H1 (cell line): ENCODE data around the gene SDR39U1. TPM values are rescaled to one million over a fixed set of nuclear protein-coding genes. Genes with fewer than 3 reads are reported as not detected.
A peak's percentile ranks its signal among the peaks of the same experiment; 100 is the strongest.

ENCODE experiments used
- CTCF ChIA-PET: fragments of 300-600 bp; sonication (Branson Sonifier 250); formaldehyde crosslinking; loops from one replicate; lab custom pipeline; 2021; ENCODE audit not compliant: partially characterized antibody; lab: Charles Lee
- POLR2A ChIA-PET: fragments of 300-600 bp; sonication (Branson Sonifier 250); formaldehyde crosslinking; loops from one replicate; lab custom pipeline; 2021; ENCODE audit warnings: inconsistent platforms; ENCODE audit not compliant: partially characterized antibody; lab: Charles Lee
- DNase-seq, 2 experiments: peaks; one replicate each; pipeline versions ENCODE4 v3.0.0 to v3.0.0-alpha.2; 2010 to 2022; ENCODE audit warnings: low spot score in 2 of 2, low read depth in 1 of 2, mixed read lengths in 1 of 2
- FAIRE-seq: peaks from 2 replicates; lab custom pipeline; 2011; peaks lifted over from hg19 to GRCh38; lab: Jason Lieb, UNC
- H2AFZ ChIP-seq: 2 replicates; pipeline ENCODE4 v1.8.1; 2012; ENCODE audit warnings: low read length, inconsistent platforms
- H2AK5ac ChIP-seq: 2 replicates; pipeline ENCODE4 v1.6.1; 2013; ENCODE audit warnings: low read depth, low read length
- H2BK120ac ChIP-seq: replicated peaks from 2 replicates; pipeline ENCODE3; 2013; ENCODE audit warnings: low read depth, low read length, inconsistent platforms
- H2BK12ac ChIP-seq: 2 replicates; pipeline ENCODE4 v1.6.1; 2013; ENCODE audit warnings: low read depth, low read length
- H2BK15ac ChIP-seq: 2 replicates; pipeline ENCODE4 v1.6.1; 2013; ENCODE audit warnings: low read length
- H2BK20ac ChIP-seq: 2 replicates; pipeline ENCODE4 v1.6.1; 2013; ENCODE audit warnings: low read length
- H2BK5ac ChIP-seq: 2 replicates; pipeline ENCODE4 v1.6.1; 2013; ENCODE audit warnings: low read depth, low read length
- H3K14ac ChIP-seq: 2 replicates; pipeline ENCODE4 v1.6.1; 2013; ENCODE audit warnings: inconsistent platforms; ENCODE audit not compliant: insufficient read length
- H3K18ac ChIP-seq: 2 replicates; pipeline ENCODE4 v1.6.1; 2013; ENCODE audit warnings: low read length; ENCODE audit errors: extremely low read depth
- H3K23ac ChIP-seq: 2 replicates; pipeline ENCODE4 v1.6.1; 2013; ENCODE audit warnings: inconsistent platforms; ENCODE audit not compliant: insufficient read length
- H3K23me2 ChIP-seq: 2 replicates; pipeline ENCODE4 v1.6.1; 2013; ENCODE audit warnings: low read depth, low read length
- H3K27ac ChIP-seq: 2 replicates; pipeline ENCODE4 v1.6.1; 2011; ENCODE audit warnings: low read depth, low read length, inconsistent platforms
- H3K27me3 ChIP-seq, 4 experiments: replicated peaks in 1 of 4; 1 replicate in 1 of 4; 2 replicates in 3 of 4; pipeline versions ENCODE4 v1.6.1 to v1.8.1; 2011 to 2013; ENCODE audit warnings: low read length in 3 of 4, mild to moderate bottlenecking in 3 of 4, inconsistent platforms in 2 of 4, mixed read lengths in 2 of 4, moderate library complexity in 1 of 4; ENCODE audit not compliant: control insufficient read depth in 3 of 4, insufficient read depth in 3 of 4; ENCODE audit errors: extremely low read depth in 1 of 4
- H3K36me3 ChIP-seq, 4 experiments: 2 replicates each; pipeline versions ENCODE4 v1.6.1 to v1.8.1; 2011 to 2013; ENCODE audit warnings: mild to moderate bottlenecking in 4 of 4, low read length in 3 of 4, moderate library complexity in 2 of 4, control low read depth in 1 of 4, inconsistent platforms in 1 of 4; ENCODE audit not compliant: insufficient read depth in 4 of 4, control insufficient read depth in 2 of 4
- H3K4ac ChIP-seq: replicated peaks from 2 replicates; pipeline ENCODE3; 2013; ENCODE audit warnings: low read length, low read depth, mixed read lengths, inconsistent platforms; ENCODE audit not compliant: insufficient read length
- H3K4me1 ChIP-seq, 4 experiments: replicated peaks in 1 of 4; 1 replicate in 1 of 4; 2 replicates in 3 of 4; pipeline versions ENCODE4 v1.6.1 to v1.8.1; 2011 to 2013; ENCODE audit warnings: low read length in 3 of 4, inconsistent platforms in 2 of 4, mixed read lengths in 1 of 4; ENCODE audit not compliant: insufficient read depth in 4 of 4, control insufficient read depth in 3 of 4
- H3K4me2 ChIP-seq, 2 experiments: 2 replicates each; pipeline versions ENCODE4 v1.6.1 to v1.8.1; 2011 to 2013; ENCODE audit warnings: low read depth in 2 of 2, low read length in 2 of 2, control low read depth in 1 of 2, inconsistent platforms in 1 of 2, mild to moderate bottlenecking in 1 of 2; ENCODE audit not compliant: insufficient read depth in 1 of 2
- H3K4me3 ChIP-seq, 4 experiments: fragments of 200-600, 300-600 bp in 1 of 4; sonication (generic), shearing (Covaris generic), sonication (Bioruptor Twin) in 1 of 4; 2 replicates each; pipeline versions ENCODE4 v1.5.1 to v1.8.1; 2011 to 2016; ENCODE audit warnings: low read length in 4 of 4, low read depth in 3 of 4, control low read depth in 2 of 4, inconsistent platforms in 2 of 4, mild to moderate bottlenecking in 2 of 4, mixed read lengths in 1 of 4, moderate library complexity in 1 of 4; ENCODE audit not compliant: insufficient read depth in 2 of 4; ENCODE audit errors: extremely low read depth in 1 of 4
- H3K56ac ChIP-seq: replicated peaks from 2 replicates; pipeline ENCODE3; 2013; ENCODE audit warnings: low read depth, mild to moderate bottlenecking, mixed read lengths, low read length, inconsistent platforms; ENCODE audit not compliant: insufficient read length
- H3K79me1 ChIP-seq: 2 replicates; pipeline ENCODE4 v1.6.1; 2013; ENCODE audit warnings: low read depth, low read length, control low read depth
- H3K79me2 ChIP-seq, 2 experiments: 2 replicates each; pipeline versions ENCODE4 v1.6.1 to v1.8.1; 2012 to 2013; ENCODE audit warnings: low read length in 2 of 2, mild to moderate bottlenecking in 2 of 2, inconsistent platforms in 1 of 2; ENCODE audit not compliant: insufficient read depth in 2 of 2, control insufficient read depth in 1 of 2
- H3K9ac ChIP-seq, 4 experiments: replicated peaks in 1 of 4; 1 replicate in 1 of 4; 2 replicates in 3 of 4; pipeline versions ENCODE4 v1.6.1 to v1.8.1; 2011 to 2013; ENCODE audit warnings: low read depth in 3 of 4, low read length in 3 of 4, control low read depth in 2 of 4, mild to moderate bottlenecking in 2 of 4, moderate library complexity in 2 of 4, inconsistent platforms in 1 of 4; ENCODE audit errors: extremely low read depth in 1 of 4
- H3K9me3 ChIP-seq, 2 experiments: 2 replicates each; pipeline versions ENCODE4 v1.6.1 to v1.8.1; 2012 to 2013; ENCODE audit warnings: mild to moderate bottlenecking in 2 of 2, moderate library complexity in 2 of 2, control low read depth in 1 of 2, inconsistent platforms in 1 of 2, low read depth in 1 of 2, low read length in 1 of 2, mixed read lengths in 1 of 2; ENCODE audit not compliant: insufficient read depth in 2 of 2
- H4K20me1 ChIP-seq, 2 experiments: replicated peaks in 1 of 2; 2 replicates each; pipeline versions ENCODE3 to v1.8.1; 2011 to 2013; ENCODE audit warnings: inconsistent platforms in 2 of 2, low read length in 2 of 2, mild to moderate bottlenecking in 1 of 2; ENCODE audit not compliant: insufficient read depth in 2 of 2, control insufficient read depth in 1 of 2
- H4K5ac ChIP-seq: 2 replicates; pipeline ENCODE4 v1.6.1; 2013; ENCODE audit warnings: low read length, low read depth, mixed read lengths, inconsistent platforms; ENCODE audit not compliant: insufficient read length
- H4K8ac ChIP-seq: 2 replicates; pipeline ENCODE4 v1.8.0; 2013; ENCODE audit warnings: mild to moderate bottlenecking, moderate library complexity, low read length, inconsistent platforms; ENCODE audit not compliant: insufficient read depth; ENCODE audit errors: extremely low read depth
- H4K91ac ChIP-seq: replicated peaks from 2 replicates; pipeline ENCODE3; 2013; ENCODE audit warnings: low read length, mixed read lengths, inconsistent platforms; ENCODE audit not compliant: insufficient read length
- ATF3 ChIP-seq: IDR thresholded peaks from 2 replicates; pipeline ENCODE4 v1.6.1; 2011; ENCODE audit warnings: low read depth, mild to moderate bottlenecking, low read length; ENCODE audit not compliant: insufficient read depth
- CBX8 ChIP-seq: fragments of 300-800, 300-1000 bp; sonication (generic); IDR thresholded peaks from 2 replicates; pipeline ENCODE4 v1.7.1; 2016; ENCODE audit warnings: low read depth, low read length, borderline replicate concordance
- CHD2 ChIP-seq: IDR thresholded peaks from 2 replicates; pipeline ENCODE4 v1.6.1; 2012; ENCODE audit warnings: low read length, improper control_type of control experiment
- PHF8 ChIP-seq: fragments of 200-600 bp; sonication (generic); conservative IDR thresholded peaks from 2 replicates; pipeline ENCODE4 v1.7.1; 2012; ENCODE audit warnings: low read depth, mild to moderate bottlenecking, inconsistent platforms, low read length, moderate library complexity
- POLR2A ChIP-seq, 2 experiments: IDR thresholded peaks; 1 replicate in 1 of 2; 2 replicates in 1 of 2; pipeline ENCODE4 v1.6.1; 2011; ENCODE audit warnings: low read depth in 2 of 2, low read length in 2 of 2, mild to moderate bottlenecking in 2 of 2; ENCODE audit errors: control extremely low read depth in 1 of 2
- RBBP5 ChIP-seq: IDR thresholded peaks from 2 replicates; pipeline ENCODE4 v1.7.1; 2012; ENCODE audit warnings: low read depth, mild to moderate bottlenecking, inconsistent platforms, low read length, moderate library complexity, borderline replicate concordance
- RNF2 ChIP-seq: fragments of 200-900, 300-1000 bp; sonication (generic); IDR thresholded peaks from 2 replicates; pipeline ENCODE4 v1.7.1; 2016; ENCODE audit warnings: borderline replicate concordance, low read depth, mild to moderate bottlenecking, antibody characterized with exemption, low read length; ENCODE audit not compliant: poor library complexity, severe bottlenecking; ENCODE audit errors: missing control alignments
- SIX5 ChIP-seq: IDR thresholded peaks from 2 replicates; pipeline ENCODE4 v1.6.1; 2011; ENCODE audit warnings: mild to moderate bottlenecking, low read depth, low read length
- SP1 ChIP-seq: IDR thresholded peaks from 2 replicates; pipeline ENCODE4 v1.6.1; 2011; ENCODE audit warnings: low read depth, low read length
- SP2 ChIP-seq: IDR thresholded peaks from 2 replicates; pipeline ENCODE4 v1.6.1; 2012; ENCODE audit warnings: mild to moderate bottlenecking, low read length, inconsistent platforms
- TAF7 ChIP-seq: optimal IDR thresholded peaks from 2 replicates; pipeline ENCODE3; 2011; ENCODE audit warnings: low read depth, mild to moderate bottlenecking, inconsistent platforms, low read length, moderate library complexity, borderline replicate concordance
- TCF12 ChIP-seq: IDR thresholded peaks from 2 replicates; pipeline ENCODE4 v1.6.1; 2011; ENCODE audit warnings: low read depth, mild to moderate bottlenecking, low read length
- ZNF274 ChIP-seq: IDR thresholded peaks from 2 replicates; pipeline ENCODE4 v1.7.0; 2012; ENCODE audit warnings: low read length, borderline replicate concordance; ENCODE audit errors: extremely low read depth
- WGBS, 2 experiments: shearing (Covaris generic) in 1 of 2; methylation state at CpG; one replicate each; pipeline versions ENCODE4 v1.1.6 to v1.1.7; 2013 to 2015; ENCODE audit warnings: low lambda C conversion rate in 2 of 2, mixed read lengths in 2 of 2, inconsistent platforms in 1 of 2, low coverage in 1 of 2, missing lambda C conversion rate in 1 of 2; ENCODE audit not compliant: insufficient replicate concordance in 2 of 2, insufficient coverage in 1 of 2, insufficient read length in 1 of 2; ENCODE audit errors: extremely low coverage in 1 of 2, missing lambda C conversion rate in 1 of 2; 5-methylcytosine and 5-hydroxymethylcytosine counted together
- polyA plus RNA-seq, 7 experiments: library from polyadenylated mRNA; depleted of rRNA in 3 of 7; stranded (reverse) in 5 of 7; unstranded in 2 of 7; fragments of >200 nt in 5 of 7; fragments of 200-250 nt in 2 of 7; gene quantifications; 1 replicate in 5 of 7; 2 replicates in 1 of 7; 4 replicates in 1 of 7; pipeline versions ENCODE4 v1.2.1 to v1.2.3, GENCODE V29; 2011 to 2013; ENCODE audit warnings: missing spikeins in 2 of 7, mixed read lengths in 2 of 7
- total RNA-seq: library from RNA; stranded (reverse); fragmentation: NEBNext Ultra II Directional; extraction: Animal tissue kit (Norgen Biotek cat#: 25700); gene quantifications from 2 replicates; pipeline ENCODE4 v1.2.1, GENCODE V29; 2021

The SDR39U1 gene
- total and polyA plus RNA-seq, 2 of the 8 experiments (the other 6 are each of a cell fraction or from before 2014, with no cell fraction given) = 46.7 to 98.8 TPM

- Histone ChIP-seq H3K18ac (peak overlapping the region; percentile 71; the same call in 1 of the 2 replicates), H3K23me2 (peaks cover 10% of the 10 kb centered on the region; the same call in 1 of the 2 replicates), H4K91ac (no peak overlapping the region), H2BK5ac (0 out of 2 replicates have a peak overlapping the region, but pooled peaks have one; percentile 28), H3K4me1 (peaks cover 0 to 12% (median 9%) of the 10 kb centered on the region in 4 experiments; a peak in 6 of 7 replicates), H2AFZ (peak overlapping the region; percentile 42; the same call in 1 of the 2 replicates), H3K9me3 (no peaks in the 10 kb centered on the region), H3K79me2 (no peaks in the 10 kb centered on the region), H4K5ac (peak overlapping the region; percentile 2), H2BK15ac (0 out of 2 replicates have a peak overlapping the region, but pooled peaks have one; percentile 16), H3K23ac (no peak overlapping the region), H3K56ac (no peak overlapping the region), H3K4me2 (peak overlapping the region; percentile 47 to 98), H3K36me3 (no peaks in the 10 kb centered on the region), H3K4me3 (peak overlapping the region; percentile 13 to 80 (median 42); a peak in 6 of 8 replicates), H4K8ac (no peak overlapping the region; the same call in 1 of the 2 replicates), H2BK20ac (no peak overlapping the region), H2BK12ac (peak overlapping the region; percentile 84; the same call in 1 of the 2 replicates), H3K79me1 (no peaks in the 10 kb centered on the region), H3K27ac (no peak overlapping the region), H2AK5ac (no peak overlapping the region), H3K14ac (no peak overlapping the region), H3K27me3 (peaks cover 0 to 3% (median 0%) of the 10 kb centered on the region in 4 experiments; a peak in 1 of 7 replicates), H3K9ac (no peak overlapping the region), H3K4ac (no peak overlapping the region), H4K20me1 (no peaks in the 10 kb centered on the region), H2BK120ac (peak overlapping the region; percentile 50)
- ChIA-PET CTCF (interaction anchor here (1.2 to 10.7 kb wide), 7 partner anchors 14 to 66 kb away, joined by 3 to 69 read pairs (median 4); partner anchors contain the start of gene ADCY4), POLR2A (interaction anchor here (0.9 to 3.4 kb wide), 7 partner anchors 9 to 37 kb away, joined by 3 to 20 read pairs (median 3); partner anchors contain the start of genes CBLN3 and KHNYN)
- 10% methylated on average over 7 of the region's 7 CpGs; no CpG with 5 or more reads in 1 of the 2 experiments for WGBS, 2 experiments
- peak in 1 of 2 experiments; percentile 74 for DNase-seq
- FAIRE-seq = no peak
- TF ChIP-seq SIX5 (no peak), CBX8 (no peak), SP1 (peak; percentile 98), RNF2 (no peak), PHF8 (no peak), POLR2A (IDR thresholded peaks at IDR 0.05; ENCODE audit: control extremely low read depth in 1 of 2, low read depth in 2 of 2, low read length in 2 of 2) (no peak), ZNF274 (no peak), ATF3 (no peak), TAF7 (no peak), TCF12 (no peak), RBBP5 (no peak), CHD2 (0 out of 2 replicates have a peak, but pooled peaks have one; percentile 16), SP2 (no peak)
Measured at GRCh38 chr14:24398293-24398652, 44.3 kb downstream of the SDR39U1 start.
